Keratinocyte (primary cell): ENCODE data around the gene CD44. TPM values are rescaled to one million over a fixed set of nuclear protein-coding genes. Genes with fewer than 3 reads are reported as not detected.

ENCODE experiments used
- DNase-seq: peaks from one replicate; pipeline ENCODE4 v3.0.0-alpha.2; 2011; ENCODE audit warnings: low read depth, missing footprints, low spot score
- FAIRE-seq: peaks from 2 replicates; lab custom pipeline; 2011; peaks lifted over from hg19 to GRCh38; lab: Jason Lieb, UNC
- H2AFZ ChIP-seq: 2 replicates; pipeline ENCODE4 v1.6.0; 2012; ENCODE audit warnings: low read length, control low read depth, inconsistent platforms; ENCODE audit not compliant: control insufficient read depth
- H3K27ac ChIP-seq: 2 replicates; pipeline ENCODE4 v1.5.1; 2011; ENCODE audit warnings: low read length; ENCODE audit not compliant: control insufficient read depth, insufficient read depth
- H3K27me3 ChIP-seq: 3 replicates; pipeline ENCODE4 v1.6.0; 2011; ENCODE audit warnings: low read length; ENCODE audit not compliant: control insufficient read depth, insufficient read depth; ENCODE audit errors: extremely low read depth
- H3K36me3 ChIP-seq, 2 experiments: 2 replicates in 1 of 2; 3 replicates in 1 of 2; pipeline ENCODE4 v1.5.1; 2011; ENCODE audit warnings: low read length in 2 of 2, mild to moderate bottlenecking in 1 of 2; ENCODE audit not compliant: control insufficient read depth in 2 of 2, insufficient read depth in 2 of 2; ENCODE audit errors: extremely low read depth in 1 of 2
- H3K4me1 ChIP-seq: 3 replicates; pipeline ENCODE4 v1.5.1; 2011; ENCODE audit warnings: low read length; ENCODE audit not compliant: control insufficient read depth, insufficient read depth; ENCODE audit errors: extremely low read depth
- H3K4me2 ChIP-seq: 3 replicates; pipeline ENCODE4 v1.6.0; 2011; ENCODE audit warnings: low read depth, low read length; ENCODE audit not compliant: control insufficient read depth, insufficient read depth; ENCODE audit errors: extremely low read depth
- H3K4me3 ChIP-seq, 3 experiments: fragments of 200-600 bp in 1 of 3; sonication (generic) in 1 of 3; 2 replicates in 2 of 3; 3 replicates in 1 of 3; pipeline ENCODE4 v1.5.1; 2011 to 2016; ENCODE audit warnings: low read length in 3 of 3, mild to moderate bottlenecking in 3 of 3, control low read depth in 2 of 3, inconsistent platforms in 1 of 3, low read depth in 1 of 3, mixed read lengths in 1 of 3, mixed run types in 1 of 3, moderate library complexity in 1 of 3; ENCODE audit not compliant: control insufficient read depth in 2 of 3, insufficient read depth in 2 of 3; ENCODE audit errors: extremely low read depth in 1 of 3
- H3K79me2 ChIP-seq: 2 replicates; pipeline ENCODE4 v1.6.0; 2012; ENCODE audit warnings: low read length; ENCODE audit not compliant: control insufficient read depth, insufficient read depth
- H3K9ac ChIP-seq: 3 replicates; pipeline ENCODE4 v1.6.0; 2011; ENCODE audit warnings: low read length; ENCODE audit not compliant: control insufficient read depth, insufficient read depth; ENCODE audit errors: extremely low read depth
- H3K9me1 ChIP-seq: 3 replicates; pipeline ENCODE4 v1.6.0; 2011; ENCODE audit warnings: low read length; ENCODE audit not compliant: control insufficient read depth, insufficient read depth; ENCODE audit errors: extremely low read depth
- H3K9me3 ChIP-seq: 2 replicates; pipeline ENCODE4 v1.5.1; 2012; ENCODE audit warnings: low read depth, low read length; ENCODE audit not compliant: control insufficient read depth
- H4K20me1 ChIP-seq: 3 replicates; pipeline ENCODE4 v1.6.0; 2011; ENCODE audit warnings: low read length; ENCODE audit not compliant: control insufficient read depth, insufficient read depth; ENCODE audit errors: extremely low read depth
- CTCF ChIP-seq, 3 experiments: IDR thresholded peaks in 1 of 3; conservative IDR thresholded peaks in 1 of 3; optimal IDR thresholded peaks in 1 of 3; 2 replicates in 2 of 3; 3 replicates in 1 of 3; pipeline versions ENCODE3 to v1.5.1; 2011; ENCODE audit warnings: low read length in 3 of 3, mild to moderate bottlenecking in 3 of 3, moderate library complexity in 2 of 3, control low read depth in 1 of 3, inconsistent platforms in 1 of 3; ENCODE audit not compliant: insufficient read depth in 2 of 3; ENCODE audit errors: extremely low read depth in 1 of 3
- EZH2 ChIP-seq: IDR thresholded peaks from one replicate; pipeline ENCODE4 v1.6.1; 2012; ENCODE audit warnings: inconsistent platforms, mild to moderate bottlenecking, low read length, moderate library complexity
- dilution Hi-C: fragments of 300-500 bp; cut with MboI; formaldehyde crosslinking; loops from one replicate; pipeline ENCODE4 v1.7.0; 2020; ENCODE audit warnings: low sequenced_read_pairs; ENCODE audit not compliant: extremely low pct_ligation_motif_present
- polyA plus RNA-seq, 5 experiments: library from polyadenylated mRNA; depleted of rRNA in 3 of 5; stranded (reverse) in 3 of 5; stranded (forward) in 1 of 5; unstranded in 1 of 5; fragments of >200 nt; gene quantifications; 1 replicate in 1 of 5; 2 replicates in 3 of 5; 3 replicates in 1 of 5; pipeline versions ENCODE4 v1.2.1 to v1.2.3, GENCODE V29; 2011 to 2012; ENCODE audit warnings: missing spikeins in 2 of 5, low read depth in 1 of 5, low replicate concordance in 1 of 5

CD44 gene
- polyA plus RNA-seq, 1 donor (not counting 4 experiments of a cell fraction or from before 2014, with no cell fraction given): 2,038 TPM

- H3K4me3 ChIP-seq: no peak overlapping the region
- no peak overlapping the region for H2AFZ ChIP-seq
- H3K9me1 ChIP-seq: no peaks in the 10 kb centered on the region
- no peak overlapping the region for H3K27ac ChIP-seq
- H3K79me2 ChIP-seq: no peaks in the 10 kb centered on the region
- dilution Hi-C loops: no loop called here
- H3K4me1 ChIP-seq: peaks cover 14% of the 10 kb centered on the region
- FAIRE-seq (peak; percentile 70), DNase-seq (no peak)
- no peaks in the 10 kb centered on the region for H3K36me3 ChIP-seq
- H3K9me3 ChIP-seq: no peaks in the 10 kb centered on the region
- no peak for TF ChIP-seq CTCF (optimal IDR thresholded peaks at IDR 0.05 in 1 of 3, IDR thresholded peaks at IDR 0.05 in 1 of 3, conservative IDR thresholded peaks at IDR 0.05 in 1 of 3; ENCODE audit: extremely low read depth in 1 of 3, insufficient read depth in 2 of 3, low read length in 3 of 3)
- no peak for TF ChIP-seq EZH2
- H4K20me1 ChIP-seq: no peaks in the 10 kb centered on the region
- H3K9ac ChIP-seq: no peak overlapping the region
- no peaks in the 10 kb centered on the region for H3K27me3 ChIP-seq
- no peak overlapping the region for H3K4me2 ChIP-seq
Observed at GRCh38 chr11:35099278-35100012, 39.5 kb upstream of the CD44 start.

GRCh38 chr11:35100013-35100383, 39.0 kb upstream of the CD44 start:
- H2AFZ ChIP-seq: no peak overlapping the region
- H3K9me3 ChIP-seq: no peaks in the 10 kb centered on the region
- H3K4me2 ChIP-seq: no peak overlapping the region
- H3K4me1 ChIP-seq: peaks cover 14% of the 10 kb centered on the region
- DNase-seq: no peak
- no peak overlapping the region for H3K4me3 ChIP-seq
- no peaks in the 10 kb centered on the region for H3K79me2 ChIP-seq
- H3K27me3 ChIP-seq: no peaks in the 10 kb centered on the region
- dilution Hi-C loops: no loop called here
- FAIRE-seq: no peak
- TF ChIP-seq EZH2 (no peak), CTCF (optimal IDR thresholded peaks at IDR 0.05 in 1 of 3, IDR thresholded peaks at IDR 0.05 in 1 of 3, conservative IDR thresholded peaks at IDR 0.05 in 1 of 3; ENCODE audit: extremely low read depth in 1 of 3, insufficient read depth in 2 of 3, low read length in 3 of 3) (no peak)
- H4K20me1 ChIP-seq: no peaks in the 10 kb centered on the region
- H3K27ac ChIP-seq: no peak overlapping the region
- no peaks in the 10 kb centered on the region for H3K36me3 ChIP-seq
- H3K9me1 ChIP-seq: no peaks in the 10 kb centered on the region
- H3K9ac ChIP-seq: no peak overlapping the region
